ENCODE measurements around the gene EYA4.

GRCh38 chr6:133542056-133542821, 301.1 kb downstream of the EYA4 start:
- TF ChIP-seq CTCF (IDR thresholded peaks at IDR 0.05; ENCODE audit: extremely low read depth in 1 of 2, insufficient read depth in 1 of 2, low read depth in 1 of 2, low read length in 2 of 2) (no peak), POLR2A (IDR thresholded peaks at IDR 0.05; ENCODE audit: low read depth, low read length) (no peak), EZH2 (IDR thresholded peaks at IDR 0.05; ENCODE audit: borderline replicate concordance, low read depth, low read length, severe bottlenecking) (no peak), MYC (IDR thresholded peaks at IDR 0.05; ENCODE audit: low read depth, low read length) (no peak), MAX (IDR thresholded peaks at IDR 0.05; ENCODE audit: insufficient read depth, insufficient read length) (no peak), JUN (IDR thresholded peaks at IDR 0.05; ENCODE audit: borderline replicate concordance, insufficient read depth, insufficient read length, low read depth) (peak; percentile 52), POLR2AphosphoS5 (IDR thresholded peaks at IDR 0.05; ENCODE audit: insufficient read depth, low read depth, low read length) (no peak)
